ENCODE results near the gene TNS4.

TNS4 gene

GRCh38 chr17:40530531-40530994 lies 29.1 kb upstream of the TNS4 start:
- no peaks in the 10 kb centered on the region for H3F3A ChIP-seq (ENCODE audit: insufficient read depth, low read length)
- no peak overlapping the region for H3K4me2 ChIP-seq (ENCODE audit: low read depth, low read length)
- no peak overlapping the region for H3K9ac ChIP-seq (ENCODE audit: low read length)
- no peak overlapping the region for H3K27ac ChIP-seq (ENCODE audit: low read length)
- no peaks in the 10 kb centered on the region; the same call in none of the 2 replicates for H3K4me1 ChIP-seq (ENCODE audit: low read length)
- no peak overlapping the region for H2AFZ ChIP-seq (ENCODE audit: low read length)
- TF ChIP-seq EZH2 (optimal IDR thresholded peaks at IDR 0.05; ENCODE audit: low read depth, low read length) (no peak), EZH2phosphoT487 (IDR thresholded peaks at IDR 0.05; ENCODE audit: low read length) (no peak), CTCF (IDR thresholded peaks at IDR 0.05; ENCODE audit: low read length) (no peak)
- H3K9me2 ChIP-seq (replicated peaks; ENCODE audit: insufficient read depth, low read length), result no peaks in the 10 kb centered on the region
- no peaks in the 10 kb centered on the region for H3K9me3 ChIP-seq (replicated peaks; ENCODE audit: insufficient read depth, low read length)
- H3K79me2 ChIP-seq (ENCODE audit: low read length), result no peaks in the 10 kb centered on the region
- no peak for DNase-seq
- H4K20me1 ChIP-seq (ENCODE audit: insufficient read depth, low read length), result no peaks in the 10 kb centered on the region
- peaks cover 10% of the 10 kb centered on the region for H3K27me3 ChIP-seq (replicated peaks; ENCODE audit: insufficient read depth, low read length)
- no peaks in the 10 kb centered on the region for H3K36me3 ChIP-seq (replicated peaks; ENCODE audit: insufficient read depth, low read length)
- H3K4me3 ChIP-seq (ENCODE audit: low read length), result no peak overlapping the region

DNA sequence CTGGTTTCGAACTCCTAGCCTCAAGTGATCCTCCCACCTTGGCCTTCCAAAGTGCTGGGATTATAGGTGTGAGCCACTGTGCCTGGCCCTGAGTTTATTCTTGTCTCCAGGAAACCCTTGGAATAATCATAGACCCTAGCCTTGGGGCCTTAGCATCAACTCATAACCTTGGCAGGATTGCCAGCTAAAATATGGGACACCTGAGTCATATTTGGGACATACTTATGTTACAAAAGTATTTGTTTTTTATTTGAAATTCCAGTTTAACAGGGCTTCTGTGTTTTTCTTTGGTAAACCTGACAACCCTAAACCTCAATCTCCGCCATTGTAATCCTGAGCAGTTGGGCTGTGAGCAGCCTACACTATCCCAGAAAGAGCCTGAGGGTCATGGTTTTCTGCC lies 28.6 kb upstream of the TNS4 start:
- no peak overlapping the region for H2AFZ ChIP-seq (ENCODE audit: low read length)
- H3K79me2 ChIP-seq (ENCODE audit: low read length), result no peaks in the 10 kb centered on the region
- no peak for DNase-seq
- no peak overlapping the region for H3K27ac ChIP-seq (ENCODE audit: low read length)
- H3K4me1 ChIP-seq (ENCODE audit: low read length), result no peaks in the 10 kb centered on the region; the same call in none of the 2 replicates
- H3K9ac ChIP-seq (ENCODE audit: low read length), result no peak overlapping the region
- no peaks in the 10 kb centered on the region for H4K20me1 ChIP-seq (ENCODE audit: insufficient read depth, low read length)
- H3K27me3 ChIP-seq (replicated peaks; ENCODE audit: insufficient read depth, low read length), result peaks cover 5% of the 10 kb centered on the region
- no peaks in the 10 kb centered on the region for H3K36me3 ChIP-seq (replicated peaks; ENCODE audit: insufficient read depth, low read length)
- H3K9me2 ChIP-seq (replicated peaks; ENCODE audit: insufficient read depth, low read length), result no peaks in the 10 kb centered on the region
- H3K9me3 ChIP-seq (replicated peaks; ENCODE audit: insufficient read depth, low read length), result no peaks in the 10 kb centered on the region
- TF ChIP-seq EZH2phosphoT487 (IDR thresholded peaks at IDR 0.05; ENCODE audit: low read length), result no peak
- no peak for TF ChIP-seq EZH2 (optimal IDR thresholded peaks at IDR 0.05; ENCODE audit: low read depth, low read length)
- TF ChIP-seq CTCF (IDR thresholded peaks at IDR 0.05; ENCODE audit: low read length), result no peak
- H3K4me3 ChIP-seq (ENCODE audit: low read length), result no peak overlapping the region
- H3F3A ChIP-seq (ENCODE audit: insufficient read depth, low read length), result no peaks in the 10 kb centered on the region
- no peak overlapping the region for H3K4me2 ChIP-seq (ENCODE audit: low read depth, low read length)

- Histone ChIP-seq H3K9me3 (replicated peaks; ENCODE audit: insufficient read depth, low read length) (no peaks in the 10 kb centered on the region), H3K27ac (ENCODE audit: low read length) (no peak overlapping the region), H3K9ac (ENCODE audit: low read length) (no peak overlapping the region), H3K4me1 (ENCODE audit: low read length) (no peaks in the 10 kb centered on the region; the same call in none of the 2 replicates), H3K79me2 (ENCODE audit: low read length) (no peaks in the 10 kb centered on the region), H3K36me3 (replicated peaks; ENCODE audit: insufficient read depth, low read length) (no peaks in the 10 kb centered on the region), H2AFZ (ENCODE audit: low read length) (no peak overlapping the region), H3K4me3 (ENCODE audit: low read length) (no peak overlapping the region), H3K27me3 (replicated peaks; ENCODE audit: insufficient read depth, low read length) (peaks cover 4% of the 10 kb centered on the region; the same call in 1 of the 2 replicates), H3K4me2 (ENCODE audit: low read depth, low read length) (no peak overlapping the region), H4K20me1 (ENCODE audit: insufficient read depth, low read length) (no peaks in the 10 kb centered on the region), H3K9me2 (replicated peaks; ENCODE audit: insufficient read depth, low read length) (no peaks in the 10 kb centered on the region), H3F3A (ENCODE audit: insufficient read depth, low read length) (no peaks in the 10 kb centered on the region)
- TF ChIP-seq EZH2phosphoT487 (IDR thresholded peaks at IDR 0.05; ENCODE audit: low read length), result no peak
- TF ChIP-seq EZH2 (optimal IDR thresholded peaks at IDR 0.05; ENCODE audit: low read depth, low read length), result no peak
- no peak for TF ChIP-seq CTCF (IDR thresholded peaks at IDR 0.05; ENCODE audit: low read length)
- DNase-seq, result no peak
These were observed 27.4 kb upstream of the TNS4 start for GRCh38 chr17:40528692-40529417.
